Fibroblast of the aortic adventitia (primary cell): ENCODE measurements around the gene DUSP7. TPM values are rescaled to one million over a fixed set of nuclear protein-coding genes. Genes with fewer than 3 reads are reported as not detected.

Experiments used
- DNase-seq: peaks from one replicate; pipeline ENCODE4 v3.0.0-alpha.2; 2010; ENCODE audit warnings: low read depth
- H3K4me3 ChIP-seq: 2 replicates; pipeline ENCODE4 v1.5.1; 2011; ENCODE audit warnings: low read depth, mild to moderate bottlenecking, control low read depth, low read length, moderate library complexity
- total RNA-seq: library from RNA; depleted of rRNA; stranded (reverse); fragments of >200 nt; gene quantifications from 2 replicates; pipeline ENCODE4 v1.2.3, GENCODE V29; 2012; ENCODE audit warnings: low replicate concordance
- TF ChIP-seq, protein P1 (sequence below): IDR thresholded peaks from 2 replicates; pipeline ENCODE4 v1.5.1; 2011; ENCODE audit warnings: mild to moderate bottlenecking, low read length, control low read depth, inconsistent platforms; ENCODE audit not compliant: insufficient read depth

The DUSP7 gene
- total RNA-seq, 1 donor = 12.8 TPM

DNA sequence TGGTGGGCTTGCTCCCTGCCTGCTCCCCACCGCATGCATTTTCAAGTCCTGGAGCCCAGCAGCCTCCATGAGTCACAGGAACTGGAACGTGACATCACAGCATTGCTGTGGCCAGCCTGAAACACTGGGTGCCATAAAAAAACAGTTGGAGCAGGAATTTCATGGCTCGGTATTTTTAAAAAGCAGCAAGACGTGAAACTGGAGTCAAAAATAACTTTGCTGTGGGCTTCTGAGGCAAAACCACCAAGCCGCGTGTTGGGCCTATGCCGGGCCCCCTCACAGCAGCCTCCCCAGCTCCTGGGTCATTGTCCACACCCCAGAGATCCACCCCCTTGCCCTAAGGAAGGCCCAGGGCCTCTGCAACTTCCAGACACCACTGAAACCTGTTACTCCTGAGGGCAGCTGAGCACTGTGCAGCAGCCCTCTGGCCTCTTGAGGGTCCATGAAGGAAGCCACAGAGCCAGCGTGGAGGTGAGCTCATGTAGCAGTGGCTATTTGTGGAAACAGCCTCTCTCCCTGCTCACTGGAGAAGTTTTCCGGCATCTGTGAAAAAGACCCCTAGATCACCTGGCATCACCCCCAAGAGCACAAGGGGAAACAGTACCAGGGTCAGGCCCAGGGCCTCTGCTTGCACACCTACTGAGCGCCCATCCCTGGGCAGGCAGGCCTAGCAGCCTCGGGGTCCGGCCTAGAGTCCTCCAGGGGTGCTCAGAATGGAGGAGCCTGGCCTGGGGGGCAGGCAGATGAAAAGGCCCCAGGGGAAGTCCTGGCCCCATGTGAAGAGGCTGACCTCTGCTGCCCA is 34.0 kb upstream of the DUSP7 start:
- DNase-seq = peak; percentile 87
- H3K4me3 ChIP-seq = no peak overlapping the region
- TF ChIP-seq, protein P1, sequence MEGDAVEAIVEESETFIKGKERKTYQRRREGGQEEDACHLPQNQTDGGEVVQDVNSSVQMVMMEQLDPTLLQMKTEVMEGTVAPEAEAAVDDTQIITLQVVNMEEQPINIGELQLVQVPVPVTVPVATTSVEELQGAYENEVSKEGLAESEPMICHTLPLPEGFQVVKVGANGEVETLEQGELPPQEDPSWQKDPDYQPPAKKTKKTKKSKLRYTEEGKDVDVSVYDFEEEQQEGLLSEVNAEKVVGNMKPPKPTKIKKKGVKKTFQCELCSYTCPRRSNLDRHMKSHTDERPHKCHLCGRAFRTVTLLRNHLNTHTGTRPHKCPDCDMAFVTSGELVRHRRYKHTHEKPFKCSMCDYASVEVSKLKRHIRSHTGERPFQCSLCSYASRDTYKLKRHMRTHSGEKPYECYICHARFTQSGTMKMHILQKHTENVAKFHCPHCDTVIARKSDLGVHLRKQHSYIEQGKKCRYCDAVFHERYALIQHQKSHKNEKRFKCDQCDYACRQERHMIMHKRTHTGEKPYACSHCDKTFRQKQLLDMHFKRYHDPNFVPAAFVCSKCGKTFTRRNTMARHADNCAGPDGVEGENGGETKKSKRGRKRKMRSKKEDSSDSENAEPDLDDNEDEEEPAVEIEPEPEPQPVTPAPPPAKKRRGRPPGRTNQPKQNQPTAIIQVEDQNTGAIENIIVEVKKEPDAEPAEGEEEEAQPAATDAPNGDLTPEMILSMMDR = no peak

DNA sequence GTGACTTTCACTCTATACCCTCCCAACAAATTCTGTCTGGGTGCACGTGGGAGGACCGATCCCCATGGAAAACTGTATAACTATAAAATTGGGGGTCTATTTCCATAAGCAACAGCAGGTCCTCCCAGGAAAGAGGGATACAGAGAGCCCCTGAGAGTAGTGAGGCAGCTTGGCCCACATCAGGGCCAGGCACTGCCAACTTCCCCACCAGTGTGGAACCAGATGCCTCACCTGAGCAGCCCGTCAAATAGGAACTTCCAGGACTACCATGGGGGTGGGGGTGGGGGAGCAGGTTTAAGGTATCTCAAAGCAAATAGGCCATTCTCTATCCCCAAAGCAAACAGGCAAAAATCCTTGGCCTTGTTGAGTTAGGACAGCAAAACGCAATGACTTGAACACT is 33.3 kb upstream of the DUSP7 start:
- H3K4me3 ChIP-seq = no peak overlapping the region
- no peak for DNase-seq
- TF ChIP-seq, protein P1 = no peak

DNA sequence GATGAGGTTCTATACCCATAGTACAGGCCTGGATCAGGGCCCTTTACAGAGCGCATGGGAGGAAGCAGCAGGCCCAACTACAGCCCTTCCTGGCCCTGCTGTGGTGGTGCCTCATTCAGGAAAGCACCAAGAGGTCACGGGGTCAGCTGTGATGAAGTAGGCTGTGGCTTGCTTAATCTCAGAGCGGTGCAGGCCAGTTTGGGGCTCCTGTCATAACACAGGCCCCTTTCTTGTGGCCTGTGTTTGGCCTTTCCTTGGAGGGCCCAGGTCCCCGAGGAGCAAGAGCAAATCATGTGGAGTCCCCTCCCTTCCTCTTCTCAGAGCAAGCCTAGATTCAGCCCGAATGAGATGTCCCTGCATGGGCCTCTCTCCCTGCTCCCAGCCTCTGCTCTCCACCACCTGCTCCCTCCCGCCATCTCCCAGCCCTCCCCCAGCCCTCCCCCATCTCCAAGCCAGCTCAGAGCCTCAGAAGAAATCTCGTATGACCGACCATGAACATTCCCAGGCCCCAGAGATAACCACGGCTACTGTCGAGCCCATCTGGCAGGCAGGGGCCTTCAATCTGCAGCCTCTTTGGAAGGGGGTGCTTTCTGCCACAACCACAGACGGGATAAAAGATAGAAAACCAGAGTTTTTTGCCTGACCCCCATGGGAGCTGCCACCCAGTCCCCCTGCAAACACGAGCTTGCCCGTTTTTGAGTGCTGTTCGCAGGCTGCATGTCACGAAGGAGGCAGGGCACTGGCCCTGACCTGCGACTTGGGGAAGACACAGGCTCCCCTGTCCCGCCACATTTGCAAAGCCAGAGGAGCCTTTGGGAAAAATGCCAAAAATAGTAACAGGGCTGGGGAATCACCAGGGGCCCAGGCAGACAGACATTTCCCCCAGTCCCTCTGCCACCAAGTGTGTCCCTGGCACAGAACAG is 32.3 kb upstream of the DUSP7 start:
- TF ChIP-seq, protein P1 = no peak
- H3K4me3 ChIP-seq = no peak overlapping the region
- DNase-seq = peak; percentile 60

DNA sequence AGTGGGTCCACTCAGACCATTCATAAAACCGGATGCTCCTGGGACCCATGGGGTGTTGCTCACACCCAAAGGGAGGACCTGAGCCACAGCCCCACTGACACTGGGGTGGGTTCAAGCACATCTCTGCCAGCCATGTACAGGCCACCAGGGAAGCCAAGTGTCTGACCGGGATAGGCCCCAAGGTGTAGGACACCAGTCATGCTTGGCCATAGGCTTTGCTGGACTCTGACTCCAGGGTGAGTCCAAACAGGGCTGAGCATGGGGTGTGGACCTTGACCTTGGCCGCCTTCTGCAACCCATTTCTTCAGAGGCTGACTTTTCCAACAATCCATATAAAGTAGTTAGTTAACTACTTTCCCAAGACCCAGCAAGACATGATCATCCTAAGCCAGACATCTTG is 31.4 kb upstream of the DUSP7 start:
- H3K4me3 ChIP-seq = no peak overlapping the region
- TF ChIP-seq, protein P1 = no peak
- DNase-seq = no peak

DNA sequence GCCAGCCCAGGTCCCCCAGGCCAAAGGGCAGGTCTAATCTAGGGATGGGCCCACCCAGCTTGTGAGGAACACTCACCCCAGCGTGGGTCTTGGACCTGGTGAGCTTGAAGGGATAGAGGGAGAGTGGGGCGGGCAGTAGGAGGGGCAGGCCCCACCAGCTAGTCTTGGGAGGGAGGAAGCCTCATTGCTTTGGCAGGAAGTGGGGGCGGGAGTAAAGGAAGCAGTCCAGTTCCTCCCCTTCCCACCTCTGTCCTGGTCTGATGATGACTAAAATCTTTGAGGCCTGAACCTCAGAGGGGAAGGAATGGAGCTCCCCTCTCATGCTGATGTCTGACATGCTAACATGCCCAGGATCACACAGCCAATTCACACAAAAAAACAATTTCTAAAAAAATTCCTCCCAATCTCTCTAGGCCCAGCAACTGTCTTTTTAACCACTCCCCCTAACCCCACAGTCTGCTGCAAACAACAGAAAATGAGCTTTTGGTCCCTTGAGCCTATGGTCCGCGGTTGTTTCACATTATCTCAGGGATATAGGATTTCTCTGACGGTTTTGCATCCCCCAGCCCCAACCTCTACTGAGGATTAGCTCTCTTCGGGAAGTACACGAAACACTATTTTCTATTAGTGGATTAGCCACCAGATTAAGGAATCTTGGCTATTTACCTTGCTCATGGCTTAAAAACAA is 30.7 kb upstream of the DUSP7 start:
- no peak overlapping the region for H3K4me3 ChIP-seq
- peak; percentile 37 for DNase-seq
- TF ChIP-seq, protein P1 = no peak

DNA sequence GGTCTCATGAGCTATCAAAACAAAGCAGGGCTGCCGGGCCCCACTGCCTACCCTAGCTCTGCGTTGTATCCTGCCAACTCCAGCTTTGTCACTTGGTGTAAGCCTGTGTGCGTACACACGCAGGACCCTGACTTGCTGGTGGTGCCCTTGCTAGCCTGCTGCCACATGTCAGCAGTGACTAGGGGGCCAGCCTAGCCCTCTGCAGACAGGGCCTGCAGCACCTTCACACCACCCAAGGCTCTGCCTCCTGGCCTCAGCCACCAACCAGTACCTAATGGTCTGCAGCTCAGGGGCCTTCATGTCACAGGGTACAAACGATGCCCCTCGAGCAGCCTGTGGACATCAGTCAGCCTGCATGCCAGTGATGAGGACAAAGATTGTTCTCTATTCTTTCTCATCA is 30.1 kb upstream of the DUSP7 start:
- TF ChIP-seq, protein P1 = no peak
- H3K4me3 ChIP-seq = no peak overlapping the region
- no peak for DNase-seq
